Measurements from ENCODE around the gene CALHM5. TPM values are rescaled to one million over a fixed set of nuclear protein-coding genes. Genes with fewer than 3 reads are reported as not detected.
"Not testable (repeated sequence)": the region's sequence is repeated elsewhere in the genome, so short reads cannot be mapped to it uniquely, and the experiment has no call there.

The CALHM5 gene, protein sequence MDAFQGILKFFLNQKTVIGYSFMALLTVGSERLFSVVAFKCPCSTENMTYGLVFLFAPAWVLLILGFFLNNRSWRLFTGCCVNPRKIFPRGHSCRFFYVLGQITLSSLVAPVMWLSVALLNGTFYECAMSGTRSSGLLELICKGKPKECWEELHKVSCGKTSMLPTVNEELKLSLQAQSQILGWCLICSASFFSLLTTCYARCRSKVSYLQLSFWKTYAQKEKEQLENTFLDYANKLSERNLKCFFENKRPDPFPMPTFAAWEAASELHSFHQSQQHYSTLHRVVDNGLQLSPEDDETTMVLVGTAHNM
- 1 to 10 TPM; 2.2 to 3.8 (median 3.4) TPM for polyA plus RNA-seq (ENCODE audit: insufficient read length in 4 of 4)

- no peak for DNase-seq (ENCODE audit: low read depth in 4 of 4, low spot score in 3 of 4)
Measured at GRCh38 chr6:116511424-116512110, at the start of gene CALHM5. CALHM5 (plus strand) TSS chr6:116511639; CDS start chr6:116511697, 58 bp downstream.

DNA sequence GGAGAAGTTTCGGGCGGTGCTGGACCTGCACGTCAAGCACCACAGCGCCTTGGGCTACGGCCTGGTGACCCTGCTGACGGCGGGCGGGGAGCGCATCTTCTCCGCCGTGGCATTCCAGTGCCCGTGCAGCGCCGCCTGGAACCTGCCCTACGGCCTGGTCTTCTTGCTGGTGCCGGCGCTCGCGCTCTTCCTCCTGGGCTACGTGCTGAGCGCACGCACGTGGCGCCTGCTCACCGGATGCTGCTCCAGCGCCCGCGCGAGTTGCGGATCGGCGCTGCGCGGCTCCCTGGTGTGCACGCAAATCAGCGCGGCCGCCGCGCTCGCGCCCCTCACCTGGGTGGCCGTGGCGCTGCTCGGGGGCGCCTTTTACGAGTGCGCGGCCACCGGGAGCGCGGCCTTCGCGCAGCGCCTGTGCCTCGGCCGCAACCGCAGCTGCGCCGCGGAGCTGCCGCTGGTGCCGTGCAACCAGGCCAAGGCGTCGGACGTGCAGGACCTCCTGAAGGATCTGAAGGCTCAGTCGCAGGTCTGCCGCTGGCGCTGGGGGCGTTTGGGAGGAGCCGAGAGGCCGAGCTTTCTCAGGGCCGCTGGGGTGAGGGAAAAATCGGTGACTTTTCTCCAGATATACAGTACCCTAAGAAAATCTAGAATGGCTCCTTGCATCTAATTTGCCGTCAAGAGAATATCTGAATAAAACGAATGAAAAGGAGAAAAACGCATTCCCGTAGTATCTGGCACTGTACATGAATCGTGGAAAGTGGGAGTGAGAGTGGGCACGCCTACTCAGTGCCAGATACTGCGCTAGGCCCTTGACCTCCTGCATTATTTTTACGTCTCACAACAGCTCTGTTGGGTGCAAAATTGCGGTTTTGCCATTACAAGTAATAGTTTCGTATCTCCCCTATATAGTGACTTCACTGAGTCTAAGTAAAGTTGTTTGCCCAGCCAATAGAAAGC lies 49.2 kb upstream of the CALHM5 start:
- DNase-seq (ENCODE audit: low read depth in 4 of 4, low spot score in 3 of 4) = peak in 2 of 4 donors; percentile 44 to 54

DNA sequence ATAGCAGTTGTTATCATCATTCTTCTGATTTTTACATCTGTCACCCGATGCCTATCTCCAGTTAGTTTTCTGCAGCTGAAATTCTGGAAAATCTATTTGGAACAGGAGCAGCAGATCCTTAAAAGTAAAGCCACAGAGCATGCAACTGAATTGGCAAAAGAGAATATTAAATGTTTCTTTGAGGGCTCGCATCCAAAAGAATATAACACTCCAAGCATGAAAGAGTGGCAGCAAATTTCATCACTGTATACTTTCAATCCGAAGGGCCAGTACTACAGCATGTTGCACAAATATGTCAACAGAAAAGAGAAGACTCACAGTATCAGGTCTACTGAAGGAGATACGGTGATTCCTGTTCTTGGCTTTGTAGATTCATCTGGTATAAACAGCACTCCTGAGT lies 48.1 kb upstream of the CALHM5 start:
- DNase-seq (ENCODE audit: low read depth in 4 of 4, low spot score in 3 of 4) = no peak

DNA sequence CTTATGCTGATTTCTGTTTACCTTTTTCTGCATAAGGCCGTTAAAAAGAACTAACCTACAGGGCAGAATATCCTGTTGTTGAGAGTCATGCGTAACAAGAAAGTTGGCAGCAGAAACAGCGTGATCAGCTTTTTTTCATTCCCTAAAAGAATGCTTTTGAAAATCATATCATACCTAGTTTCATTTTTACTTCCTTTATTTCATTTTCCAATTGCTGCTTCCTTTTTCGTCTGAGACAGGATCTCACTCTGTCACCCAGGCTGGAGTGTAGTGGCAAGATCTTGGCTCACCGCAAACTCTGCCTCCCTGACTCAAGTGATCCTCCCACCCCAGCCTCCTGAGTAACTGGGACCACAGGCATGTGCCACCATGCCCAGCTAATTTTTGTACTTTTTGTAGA lies 46.2 kb upstream of the CALHM5 start:
- no peak for DNase-seq (ENCODE audit: low read depth in 4 of 4, low spot score in 3 of 4)

- no peak for DNase-seq (ENCODE audit: low read depth in 4 of 4, low spot score in 3 of 4)
Measured at GRCh38 chr6:116467096-116467495, 44.3 kb upstream of the CALHM5 start.

DNA sequence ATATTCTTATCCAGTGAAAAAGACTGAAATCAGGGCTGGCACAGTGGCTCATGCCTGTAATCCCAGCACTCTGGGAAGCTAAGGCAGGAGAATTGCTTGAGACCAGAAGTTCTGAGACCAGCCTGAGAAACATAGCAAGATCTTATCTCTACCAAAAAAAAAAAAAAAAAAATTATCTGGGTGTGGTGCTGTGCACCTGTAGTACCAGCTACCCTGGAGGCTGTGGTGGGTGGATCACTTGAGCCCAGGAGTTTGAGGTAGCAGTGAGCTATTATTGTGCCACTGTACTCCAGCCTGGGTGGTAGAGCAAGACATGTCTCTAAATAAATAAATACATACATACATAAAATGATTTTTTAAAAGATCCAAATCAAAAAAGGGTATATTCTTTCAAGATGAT lies 43.9 kb upstream of the CALHM5 start:
- no peak for DNase-seq (ENCODE audit: low read depth in 4 of 4, low spot score in 3 of 4)

GRCh38 chr6:116468293-116468692 lies 43.1 kb upstream of the CALHM5 start:
- no peak for DNase-seq (ENCODE audit: low read depth in 4 of 4, low spot score in 3 of 4)

- DNase-seq (ENCODE audit: low read depth in 4 of 4, low spot score in 3 of 4) = no peak
Measured at GRCh38 chr6:116471531-116471930, 39.9 kb upstream of the CALHM5 start.

- DNase-seq (ENCODE audit: low read depth in 4 of 4, low spot score in 3 of 4) = no peak
Measured at GRCh38 chr6:116472706-116473105, 38.7 kb upstream of the CALHM5 start.

DNA sequence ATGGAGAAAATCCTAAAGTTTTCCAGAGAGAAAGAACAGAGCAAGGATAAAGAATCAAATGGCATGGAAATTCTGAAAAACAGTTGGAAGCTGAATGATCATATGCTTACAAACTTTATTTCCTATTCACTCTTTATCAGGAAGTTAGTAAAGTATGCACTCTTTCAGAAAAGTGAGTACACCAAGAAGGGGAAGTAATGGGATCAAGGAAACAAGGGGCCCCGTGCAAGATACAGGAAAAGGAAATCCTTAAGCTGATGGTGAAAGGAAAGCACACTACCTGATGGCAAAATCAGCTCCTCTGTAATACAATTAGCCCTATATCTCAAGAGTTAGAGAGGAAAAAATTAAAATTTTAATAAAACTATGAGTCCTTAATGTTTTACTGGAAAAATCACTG lies 36.3 kb upstream of the CALHM5 start:
- DNase-seq (ENCODE audit: low read depth in 4 of 4, low spot score in 3 of 4) = no peak

DNA sequence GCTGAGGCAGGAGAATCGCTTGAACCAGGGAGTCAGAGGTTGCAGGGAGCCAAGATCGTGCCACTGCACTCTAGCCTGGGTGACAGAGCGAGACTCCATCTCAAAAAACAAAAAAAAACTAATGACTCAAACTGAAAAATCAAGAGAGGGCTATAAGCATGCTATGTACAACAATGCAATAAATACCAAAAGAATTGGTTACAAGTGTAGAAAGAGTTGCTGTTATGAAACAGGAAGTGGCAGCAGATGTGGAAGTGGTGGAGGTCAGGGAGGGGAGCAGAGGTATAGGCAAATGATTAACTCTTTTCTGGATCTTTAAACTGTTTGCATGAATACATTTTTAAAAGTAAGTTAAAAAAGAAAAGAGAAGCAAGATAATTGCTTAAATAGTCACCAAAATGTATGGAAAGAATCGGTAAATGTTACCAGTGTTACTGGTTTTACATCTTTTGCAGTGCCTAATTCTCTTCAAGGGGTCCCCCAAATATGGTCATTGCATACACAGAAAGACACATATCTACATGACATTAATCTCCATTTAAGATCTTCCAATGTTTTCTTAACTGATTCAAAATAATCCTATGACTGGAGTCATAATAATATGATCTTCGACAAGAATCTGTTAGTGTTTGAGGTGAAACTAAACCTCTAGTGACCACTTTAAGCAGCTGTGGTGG lies 35.3 kb upstream of the CALHM5 start:
- DNase-seq (ENCODE audit: low read depth in 4 of 4, low spot score in 3 of 4) = no peak

- no peak for DNase-seq (ENCODE audit: low read depth in 4 of 4, low spot score in 3 of 4)
Measured at GRCh38 chr6:116482780-116483179, 28.7 kb upstream of the CALHM5 start.

GRCh38 chr6:116483616-116484015 lies 27.8 kb upstream of the CALHM5 start:
- no peak for DNase-seq (ENCODE audit: low read depth in 4 of 4, low spot score in 3 of 4)

DNA sequence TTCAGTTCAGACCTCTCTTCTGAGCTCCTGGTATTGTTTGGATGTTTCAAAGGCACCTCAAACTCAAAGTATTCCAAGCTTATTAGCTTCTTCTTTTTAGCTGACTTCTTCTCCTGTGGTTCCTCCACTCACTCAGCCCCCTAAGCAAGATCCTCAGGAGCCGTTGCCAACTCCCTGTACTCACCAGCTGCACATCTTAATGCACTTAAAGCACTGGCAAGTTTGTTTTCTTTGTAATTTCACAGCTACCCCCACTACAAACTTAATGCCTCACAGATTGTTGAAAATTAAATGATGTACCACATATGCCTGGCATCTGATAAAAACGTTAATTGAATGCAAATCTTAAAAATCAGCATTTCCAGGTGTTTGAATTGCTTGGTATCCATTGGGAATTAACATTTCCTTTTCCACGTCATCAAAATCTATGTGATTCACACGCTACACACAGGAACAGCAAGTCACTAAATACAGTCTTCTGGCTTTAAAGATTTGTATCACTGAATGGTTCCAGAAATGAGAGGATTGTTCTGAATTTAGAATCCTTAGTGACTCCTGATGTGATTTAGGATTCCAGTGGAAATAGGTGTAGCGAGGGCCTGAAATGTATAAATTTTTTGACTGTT lies 25.8 kb upstream of the CALHM5 start:
- no peak for DNase-seq (ENCODE audit: low read depth in 4 of 4, low spot score in 3 of 4)

DNA sequence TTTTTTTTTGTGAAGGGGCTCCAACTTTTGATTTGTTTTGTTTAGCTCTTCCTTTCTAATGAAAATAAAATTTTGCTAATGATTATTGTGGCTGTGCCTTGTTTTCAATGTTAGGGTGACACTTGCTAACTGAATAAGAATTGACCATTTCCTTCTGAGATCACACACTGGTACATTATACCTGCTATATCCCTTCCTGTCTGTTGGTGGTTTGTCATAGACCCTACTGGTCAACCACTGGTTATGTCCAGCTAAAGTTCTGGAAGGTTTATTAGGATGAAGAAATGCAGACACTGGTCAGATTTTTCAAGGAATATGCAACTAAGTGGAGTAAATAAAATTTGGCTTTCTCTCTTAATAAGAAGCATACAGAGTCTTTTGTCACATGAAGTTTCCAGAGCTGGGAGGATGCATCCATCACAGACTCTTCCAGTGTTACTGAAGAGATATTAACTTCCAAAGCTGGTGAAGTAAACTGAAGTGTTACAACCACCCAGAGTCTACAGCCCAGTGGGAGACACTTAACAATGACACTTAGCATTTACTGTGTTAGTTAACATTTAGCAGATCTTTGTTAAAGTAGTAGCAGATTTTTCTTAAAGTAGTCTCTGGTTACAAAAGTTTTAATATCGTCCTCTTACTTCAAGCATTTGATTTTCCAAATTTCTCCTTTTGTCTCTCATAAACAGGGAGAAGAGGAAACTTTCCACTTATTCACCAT lies 19.7 kb upstream of the CALHM5 start:
- no peak for DNase-seq (ENCODE audit: low read depth in 4 of 4, low spot score in 3 of 4)

DNA sequence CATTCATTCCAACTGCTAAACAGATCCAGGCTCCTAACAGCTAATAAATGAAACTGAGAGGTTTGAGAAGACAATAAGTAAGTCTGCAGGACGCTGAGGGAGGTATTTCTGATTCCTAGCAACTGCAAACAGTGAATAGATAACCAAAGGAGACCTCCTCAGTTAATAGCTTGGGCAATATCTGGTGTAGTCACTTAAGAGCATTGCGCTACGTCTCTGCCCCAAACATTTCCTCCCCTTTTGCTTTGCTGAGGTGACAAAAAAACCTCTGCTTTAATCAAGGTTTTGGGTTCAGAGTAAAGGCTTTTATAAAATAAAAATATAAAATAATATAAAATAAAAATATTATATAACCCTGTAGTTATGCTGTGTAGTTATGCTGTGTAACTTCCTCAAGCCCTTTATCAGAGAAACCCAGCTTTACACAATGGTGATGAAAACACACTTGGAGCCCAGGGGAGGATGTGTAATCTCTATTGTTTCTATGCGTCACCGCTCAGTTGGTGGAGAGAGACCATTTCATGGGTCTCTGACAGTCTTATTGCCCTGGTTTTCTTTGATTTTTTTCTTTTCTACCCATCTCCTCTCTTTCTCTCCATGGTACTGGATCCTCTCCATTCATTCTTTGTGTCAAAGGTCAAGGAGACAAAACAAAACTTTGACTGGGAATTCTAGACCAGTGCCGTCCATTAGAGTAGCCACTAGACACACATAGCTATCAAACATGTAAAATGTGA lies 18.9 kb upstream of the CALHM5 start:
- DNase-seq (ENCODE audit: low read depth in 4 of 4, low spot score in 3 of 4) = no peak

DNA sequence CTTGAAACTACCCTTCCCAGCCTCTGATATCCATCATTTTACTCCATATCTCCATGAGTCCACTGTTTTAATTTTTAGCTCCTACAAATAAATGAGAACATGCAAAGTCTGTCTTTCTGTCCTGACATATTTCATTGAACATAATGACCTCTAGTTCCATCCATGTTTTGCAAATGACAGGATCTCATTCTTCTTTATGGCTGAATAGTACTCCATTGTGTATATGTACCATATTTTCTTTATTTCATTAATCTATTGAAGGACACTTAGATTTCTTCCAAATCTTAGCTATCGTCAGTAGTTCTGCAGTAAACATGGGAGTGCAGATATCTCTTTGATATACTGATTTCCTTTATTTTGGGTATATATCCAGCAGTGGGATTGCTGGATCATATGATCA lies 16.3 kb upstream of the CALHM5 start:
- DNase-seq (ENCODE audit: low read depth in 4 of 4, low spot score in 3 of 4) = not testable (repeated sequence)

DNA sequence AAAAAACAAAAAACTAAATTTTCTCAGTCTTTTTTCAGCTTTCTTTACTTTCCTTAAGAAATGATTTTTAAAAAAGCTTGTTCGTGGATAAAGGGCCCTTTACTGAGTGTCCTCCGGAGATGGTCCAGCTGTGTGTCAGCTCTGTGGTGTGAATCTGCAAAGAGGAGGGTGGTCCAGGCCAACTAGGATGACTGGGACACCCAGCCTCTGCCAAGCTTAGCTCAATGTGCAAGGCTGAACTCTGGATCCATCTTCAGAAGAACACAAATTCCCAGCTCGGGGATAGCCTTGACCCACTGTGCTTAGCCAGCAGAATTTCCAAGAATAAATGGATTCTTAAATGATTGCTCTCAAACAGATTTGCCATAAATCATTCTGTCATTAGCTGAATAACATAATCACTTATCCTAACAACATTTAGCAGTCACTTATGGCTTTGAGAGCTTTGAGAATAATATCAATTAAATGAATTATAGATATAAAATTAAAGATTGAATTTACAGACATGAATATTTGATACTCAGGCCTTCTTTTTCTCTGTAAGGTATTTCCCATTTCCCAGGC lies 14.2 kb upstream of the CALHM5 start:
- no peak for DNase-seq (ENCODE audit: low read depth in 4 of 4, low spot score in 3 of 4)

All from right renal pelvis (tissue), 4 donors.